Type B pancreatic cell (in vitro differentiated cells): Measurements from ENCODE around the gene RDM1. TPM values are rescaled to one million over a fixed set of nuclear protein-coding genes. Genes with fewer than 3 reads are reported as not detected.

Experiments used
- DNase-seq: peaks from one replicate; pipeline ENCODE4 v3.0.0; 2021; ENCODE audit warnings: mixed read lengths; ENCODE audit not compliant: unreplicated experiment; ENCODE audit errors: extremely low spot score
- H3K27ac Mint-ChIP-seq: 2 replicates; pipeline ENCODE4 v1.8.0; 2021; ENCODE audit warnings: mild to moderate bottlenecking, mixed read lengths
- H3K27me3 Mint-ChIP-seq: 2 replicates; pipeline ENCODE4 v1.8.0; 2021; ENCODE audit warnings: mixed read lengths
- H3K36me3 Mint-ChIP-seq: 2 replicates; pipeline ENCODE4 v1.8.0; 2021; ENCODE audit warnings: mixed read lengths
- H3K4me1 Mint-ChIP-seq: one replicate; pipeline ENCODE4 v1.8.0; 2021; ENCODE audit warnings: mixed read lengths; ENCODE audit not compliant: unreplicated experiment
- H3K4me3 Mint-ChIP-seq: 2 replicates; pipeline ENCODE4 v1.8.0; 2021; ENCODE audit warnings: mild to moderate bottlenecking, mixed read lengths
- H3K9me3 Mint-ChIP-seq: 2 replicates; pipeline ENCODE4 v1.8.0; 2021; ENCODE audit warnings: mixed read lengths
- CTCF ChIP-seq: fragments of 200-600 bp; sonication (generic); conservative IDR thresholded peaks from 2 replicates; pipeline ENCODE4 v1.5.0; 2021; ENCODE audit warnings: antibody characterized with exemption, mild to moderate bottlenecking
- total RNA-seq: library from RNA; stranded (reverse); gene quantifications from 2 replicates; pipeline ENCODE4 v1.2.1, GENCODE V29; 2021; ENCODE audit warnings: low replicate concordance

Gene RDM1
- total RNA-seq, 1 donor from 2014 or later = 4.4 TPM

GRCh38 chr17:35917519-35918213, 12.9 kb downstream of the RDM1 start:
- H3K27ac Mint-ChIP-seq = no peak overlapping the region
- peaks cover 8% of the 10 kb centered on the region for H3K9me3 Mint-ChIP-seq
- H3K27me3 Mint-ChIP-seq = no peaks in the 10 kb centered on the region
- H3K36me3 Mint-ChIP-seq = peaks cover 4% of the 10 kb centered on the region
- no peak for DNase-seq
- no peak overlapping the region for H3K4me3 Mint-ChIP-seq
- no peak for TF ChIP-seq CTCF
- H3K4me1 Mint-ChIP-seq = no peaks in the 10 kb centered on the region

- no peak for DNase-seq
These were observed 15.2 kb downstream of the RDM1 start for GRCh38 chr17:35915153-35915964.

GRCh38 chr17:35914354-35914753, 16.2 kb downstream of the RDM1 start:
- Mint-ChIP-seq H3K27me3 (no peaks in the 10 kb centered on the region), H3K4me3 (no peak overlapping the region), H3K36me3 (peaks cover 4% of the 10 kb centered on the region), H3K9me3 (peaks cover 8% of the 10 kb centered on the region), H3K4me1 (no peaks in the 10 kb centered on the region), H3K27ac (no peak overlapping the region)
- TF ChIP-seq CTCF = no peak
- no peak for DNase-seq

More at GRCh38 chr17:35915153-35915964, 15.2 kb downstream of the RDM1 start:
- H3K27ac Mint-ChIP-seq = no peak overlapping the region
- no peak overlapping the region for H3K4me3 Mint-ChIP-seq
- TF ChIP-seq CTCF = no peak
- H3K4me1 Mint-ChIP-seq = no peaks in the 10 kb centered on the region
- H3K36me3 Mint-ChIP-seq = peaks cover 4% of the 10 kb centered on the region
- H3K9me3 Mint-ChIP-seq = peaks cover 8% of the 10 kb centered on the region
- no peaks in the 10 kb centered on the region for H3K27me3 Mint-ChIP-seq

- no peak for TF ChIP-seq CTCF
These were observed 17.0 kb downstream of the RDM1 start for GRCh38 chr17:35913609-35914008.

GRCh38 chr17:35912942-35913341, 17.6 kb downstream of the RDM1 start:
- Mint-ChIP-seq H3K4me3 (no peak overlapping the region), H3K27ac (no peak overlapping the region), H3K36me3 (no peaks in the 10 kb centered on the region), H3K4me1 (no peaks in the 10 kb centered on the region), H3K9me3 (peaks cover 8% of the 10 kb centered on the region), H3K27me3 (no peaks in the 10 kb centered on the region)
- DNase-seq = no peak
- TF ChIP-seq CTCF = no peak

More at GRCh38 chr17:35913609-35914008, 17.0 kb downstream of the RDM1 start:
- peaks cover 4% of the 10 kb centered on the region for H3K36me3 Mint-ChIP-seq
- no peak for DNase-seq
- no peak overlapping the region for H3K4me3 Mint-ChIP-seq
- H3K27me3 Mint-ChIP-seq = no peaks in the 10 kb centered on the region
- no peak overlapping the region for H3K27ac Mint-ChIP-seq
- H3K9me3 Mint-ChIP-seq = peaks cover 8% of the 10 kb centered on the region
- no peaks in the 10 kb centered on the region for H3K4me1 Mint-ChIP-seq
